Left renal cortex interstitium (tissue), 4 donors: ENCODE data around the gene IL11RA. TPM values are rescaled to one million over a fixed set of nuclear protein-coding genes. Genes with fewer than 3 reads are reported as not detected.

ENCODE experiments used
- DNase-seq, 4 donors: peaks; one replicate each; pipeline ENCODE4 v3.0.0-alpha.2; 2013; ENCODE audit warnings: low read depth in 4 of 4, low spot score in 2 of 4, missing footprints in 1 of 4
- polyA plus RNA-seq, 4 donors: library from polyadenylated mRNA; unstranded; fragments of 120-200 nt; gene quantifications; one replicate each; pipeline ENCODE4 v1.2.1, GENCODE V29; 2013; ENCODE audit not compliant: insufficient read length in 4 of 4

The IL11RA gene
- polyA plus RNA-seq: 10 to 100 TPM; 45.0 to 77.6 (median 68.5) TPM

DNA sequence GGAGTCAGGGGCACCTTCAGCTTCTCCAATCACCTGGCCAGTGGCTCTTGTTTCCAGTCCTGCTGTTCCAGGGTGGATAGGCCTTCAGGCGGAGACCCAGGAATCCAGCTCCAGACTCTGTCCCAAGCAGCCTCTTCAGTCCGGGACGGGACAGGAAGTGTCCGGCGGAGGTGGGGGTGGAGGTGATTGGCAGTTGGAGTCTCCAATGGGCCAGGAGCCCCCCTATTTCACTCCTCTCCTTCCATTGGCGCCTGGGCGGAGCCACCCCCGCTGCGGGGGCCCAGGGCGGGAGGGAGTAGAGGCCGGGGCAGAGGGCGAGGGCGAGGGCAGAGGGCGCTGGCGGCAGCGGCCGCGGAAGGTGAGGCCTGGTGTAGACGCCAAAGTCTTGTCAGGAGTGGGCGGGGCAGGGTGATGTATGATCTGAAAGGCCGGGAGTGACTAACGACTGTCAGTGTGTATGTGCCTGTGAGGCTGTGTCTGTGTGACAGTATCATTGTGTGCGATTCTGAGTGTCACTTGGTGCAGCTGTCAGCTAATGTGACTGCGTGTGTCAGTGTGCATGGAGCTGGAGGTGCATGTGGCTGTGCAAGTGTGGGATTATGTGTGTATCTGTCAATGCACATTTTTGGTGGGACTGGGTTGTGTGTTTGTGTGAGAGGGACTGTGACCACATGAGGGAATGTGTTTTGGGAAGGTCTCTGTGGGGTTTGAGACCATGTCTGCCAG lies at the start of gene IL11RA:
Gene IL11RA, plus strand, starts transcription at position 310 of the 726 bp plus-strand sequence. CDS start 3,033 bp downstream, outside the sequence.
- DNase-seq: peak in 1 of 4 donors; percentile 77

DNA sequence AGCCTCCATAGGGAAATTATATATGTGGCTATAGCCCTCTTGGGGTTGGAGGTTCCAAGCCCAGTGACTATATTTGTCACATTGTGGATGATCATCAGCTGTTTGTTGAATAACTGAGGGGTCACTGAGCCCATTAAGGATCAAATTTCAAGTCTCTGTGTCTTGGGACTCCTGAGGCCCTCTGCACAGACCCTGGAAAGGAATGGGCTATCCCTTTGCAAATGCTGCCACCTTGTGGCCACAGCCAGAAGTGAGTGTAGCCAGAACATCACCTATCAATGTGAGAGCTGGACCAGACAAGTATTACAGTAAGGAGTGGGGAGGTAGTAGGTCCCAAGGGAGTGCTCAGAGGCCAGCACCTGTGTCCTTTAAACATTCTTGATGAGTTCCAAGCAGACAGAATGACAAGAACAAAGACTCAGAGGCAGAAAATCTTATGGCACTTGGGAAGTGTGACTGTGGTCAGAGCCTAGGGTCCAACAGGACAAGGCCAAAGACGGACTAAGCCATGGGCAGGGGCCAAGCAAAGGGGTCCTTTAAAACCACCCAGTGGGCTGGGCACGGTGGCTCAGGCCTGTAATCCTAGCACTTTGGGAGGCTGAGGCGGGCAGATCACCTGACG lies 48.3 kb upstream of the IL11RA start:
- peak in 2 of 4 donors; percentile 65 to 78 for DNase-seq

DNA sequence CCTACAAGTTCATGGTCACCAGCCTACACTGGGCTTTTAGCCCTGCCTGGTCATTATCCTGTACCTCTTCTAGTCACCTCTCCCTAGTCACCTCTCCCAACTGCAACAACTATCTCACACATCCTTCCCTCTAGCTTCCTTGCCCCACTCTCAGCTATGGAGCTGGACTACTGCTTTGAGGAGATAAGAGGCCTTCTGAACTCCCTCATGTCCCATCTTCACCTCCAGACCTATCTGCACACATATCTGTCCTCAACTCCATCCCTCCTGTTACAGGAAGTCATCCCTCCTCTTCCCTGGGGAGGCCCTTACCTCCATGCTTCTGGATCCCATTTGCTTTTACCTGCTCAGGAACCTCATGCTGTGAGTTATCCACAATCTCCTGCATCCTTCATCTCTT lies 45.8 kb upstream of the IL11RA start:
- no peak for DNase-seq

DNA sequence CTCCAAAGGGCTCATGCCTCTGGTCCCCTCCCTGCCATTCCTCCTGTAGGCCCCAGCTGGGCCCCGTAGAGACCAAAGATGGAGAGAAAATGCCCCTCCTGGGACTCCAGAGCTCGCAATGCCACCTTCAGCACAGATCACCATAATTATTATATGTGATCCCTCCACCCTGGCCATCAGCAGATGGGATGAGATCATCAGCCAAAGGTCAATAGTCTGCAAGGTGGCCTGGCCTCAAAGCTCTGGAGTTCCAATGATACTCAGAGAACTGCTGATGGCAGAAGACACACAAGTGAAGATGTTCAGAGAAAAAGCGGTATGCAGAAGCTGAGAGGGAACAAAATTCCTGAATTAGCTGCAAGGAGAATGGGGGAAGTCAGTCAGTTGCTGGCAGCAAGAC lies 45.1 kb upstream of the IL11RA start:
- DNase-seq: no peak

DNA sequence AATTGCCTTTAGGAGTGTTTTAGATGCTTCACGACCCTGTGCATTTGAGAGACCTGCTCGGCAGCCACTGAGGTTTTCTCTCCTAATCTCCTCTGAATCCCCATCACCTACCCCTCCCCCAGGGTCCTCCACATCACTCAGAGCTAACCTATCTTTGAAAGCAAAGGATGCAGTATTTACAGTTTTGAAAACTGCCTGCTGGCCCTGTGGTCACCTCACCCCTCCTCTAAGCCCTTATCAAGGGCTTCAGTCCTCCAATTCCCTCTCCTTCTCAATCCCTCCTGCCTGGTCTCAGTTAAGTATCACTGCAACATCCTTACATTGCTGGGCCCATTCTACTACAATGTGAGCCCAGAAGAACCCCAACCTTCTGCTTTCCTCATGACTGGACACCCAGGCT lies 44.7 kb upstream of the IL11RA start:
- no peak for DNase-seq

DNA sequence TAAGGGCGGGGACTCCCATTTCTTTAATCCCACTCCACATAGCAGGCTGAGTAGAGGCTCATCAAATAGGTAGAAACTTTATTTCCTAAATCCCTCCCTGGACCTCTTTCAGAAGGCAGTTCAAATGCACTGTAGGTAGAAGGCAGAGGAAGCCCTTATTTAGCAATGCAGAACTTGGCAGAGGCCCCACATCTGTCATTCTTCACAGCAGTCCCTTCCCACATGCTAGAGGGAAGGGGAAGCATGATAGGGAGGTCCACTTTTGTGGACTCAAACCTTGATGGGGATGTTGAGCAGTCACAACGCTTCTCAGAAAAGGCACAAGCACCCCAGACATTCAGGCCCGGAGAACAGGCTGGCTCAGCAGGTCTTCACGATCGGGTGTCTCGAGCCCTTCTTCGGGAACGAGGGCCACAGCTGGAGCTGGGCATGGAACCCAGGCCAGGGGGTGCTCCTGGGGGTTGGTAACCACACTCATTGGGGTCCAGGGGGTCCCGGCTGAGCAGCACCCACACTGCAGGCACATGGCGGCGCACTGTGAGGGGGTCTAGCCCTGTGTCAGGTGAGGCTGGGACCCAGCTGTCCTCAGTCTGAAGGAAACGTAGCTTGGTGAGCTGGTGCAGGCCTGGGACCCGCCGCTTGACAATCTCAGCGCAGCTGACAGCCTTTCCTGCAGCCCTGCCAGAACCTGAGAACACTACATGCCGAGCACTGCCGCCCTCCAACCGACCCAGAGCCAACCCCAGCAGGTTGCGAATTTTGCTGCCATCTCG lies 41.4 kb upstream of the IL11RA start:
- DNase-seq: no peak

DNA sequence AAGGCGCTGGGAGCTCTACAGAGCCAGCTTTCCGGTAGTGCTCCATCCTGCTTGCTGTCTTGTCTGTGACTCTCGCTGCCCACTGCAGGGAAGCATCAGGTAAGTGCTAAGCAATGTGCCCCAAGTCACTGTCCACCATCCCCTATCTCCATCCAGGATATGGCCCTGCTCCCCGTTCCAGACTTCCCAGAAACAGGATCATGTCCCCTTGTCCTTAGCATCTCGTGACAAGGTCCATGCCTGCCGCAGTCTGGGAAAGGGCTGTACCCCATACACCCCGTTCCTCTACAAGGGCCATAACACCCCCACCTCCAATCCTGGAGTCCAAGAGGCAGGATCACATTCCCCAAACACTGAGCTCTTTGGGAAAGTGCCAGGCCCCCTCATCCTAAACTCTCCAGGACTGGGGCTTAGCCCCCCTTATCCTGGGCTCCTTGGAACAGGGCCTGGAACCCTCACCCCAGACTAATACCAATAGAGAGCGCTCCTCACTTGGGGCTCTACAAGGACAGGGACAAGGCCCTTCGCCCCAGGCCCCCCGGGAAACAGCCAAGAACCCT lies 40.7 kb upstream of the IL11RA start:
- no peak for DNase-seq

DNA sequence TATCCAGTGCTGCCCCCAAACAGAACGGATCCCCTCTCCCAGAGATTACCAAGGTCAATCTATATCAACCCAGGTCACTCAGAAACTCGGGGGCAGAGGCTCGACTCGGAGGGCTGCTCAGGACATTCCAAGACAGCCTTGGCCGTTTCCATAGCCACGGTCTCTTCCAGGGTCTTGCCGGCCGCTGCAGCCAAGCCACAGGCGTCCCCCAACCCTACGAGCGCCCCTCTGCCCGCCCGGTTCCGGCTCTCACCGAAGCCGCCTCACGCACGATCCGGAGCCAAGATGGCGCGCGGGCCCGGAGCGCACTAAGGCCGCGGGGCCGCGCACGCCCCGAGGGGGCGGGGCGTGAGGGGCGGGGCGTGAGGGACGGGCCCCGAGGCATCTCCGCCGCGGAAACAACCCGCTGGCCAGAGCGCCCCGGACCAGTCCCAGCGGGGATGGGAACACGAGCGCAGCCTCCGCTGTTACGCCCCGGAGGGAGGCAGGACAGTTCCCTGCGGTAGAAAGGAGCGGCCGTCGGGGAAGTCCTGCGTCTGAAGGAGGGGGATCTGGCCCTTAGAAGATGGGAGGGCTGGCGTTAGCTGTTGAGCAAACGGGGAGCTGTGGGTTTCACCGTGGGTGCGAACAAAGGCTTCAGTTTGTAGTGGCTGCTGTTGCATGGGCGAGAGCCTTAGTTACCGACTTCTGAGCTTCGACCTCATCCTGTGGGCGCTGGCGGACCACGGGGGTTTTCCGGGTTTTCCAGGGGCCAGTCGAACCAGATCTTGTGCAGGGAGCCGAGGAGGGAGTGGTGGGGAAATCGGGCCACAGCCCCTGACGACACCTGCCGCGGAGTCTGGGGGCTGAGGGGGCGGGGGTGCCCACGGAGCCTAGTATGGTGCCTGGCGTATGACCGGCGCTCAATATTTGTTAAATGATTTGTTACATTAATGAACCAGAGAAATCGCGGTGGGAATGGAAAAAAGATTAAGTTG lies 39.9 kb upstream of the IL11RA start, which contains the start of gene RPP25L:
Gene RPP25L, minus strand, starts transcription at position 287 of the 977 bp plus-strand sequence. CDS start 801 bp downstream, outside the sequence.
- DNase-seq: peak in 2 of 4 donors; percentile 66 to 78

DNA sequence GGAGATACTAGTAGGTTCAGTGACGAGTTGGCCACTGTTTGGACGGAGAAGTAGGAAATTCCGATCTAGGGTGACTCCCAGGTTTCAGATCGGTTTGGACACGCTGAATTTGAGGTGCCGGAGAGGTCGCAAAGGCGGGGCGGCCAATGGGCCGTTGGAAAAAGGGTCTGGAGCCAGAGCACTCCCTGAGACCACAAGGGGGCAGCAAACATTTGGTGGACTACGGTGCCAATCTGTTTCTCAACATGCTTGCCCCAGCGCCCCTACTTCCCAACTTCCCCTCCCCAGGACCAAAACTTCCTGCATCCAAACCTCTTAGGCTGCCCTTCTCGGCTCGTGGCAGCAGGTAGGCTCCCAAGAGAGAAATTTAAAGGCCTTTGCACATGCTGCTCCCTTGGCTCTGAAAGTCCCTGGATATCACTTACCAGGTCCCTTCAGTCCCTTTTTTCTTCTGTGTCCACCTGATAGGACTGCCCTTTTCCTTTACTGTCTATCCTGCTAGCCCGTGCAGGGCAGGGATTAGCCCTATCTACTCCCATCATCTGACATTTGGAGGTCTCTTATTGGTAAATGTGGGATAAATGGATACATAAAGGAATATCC lies 39.1 kb upstream of the IL11RA start:
- DNase-seq: peak in 1 of 4 donors; percentile 78

DNA sequence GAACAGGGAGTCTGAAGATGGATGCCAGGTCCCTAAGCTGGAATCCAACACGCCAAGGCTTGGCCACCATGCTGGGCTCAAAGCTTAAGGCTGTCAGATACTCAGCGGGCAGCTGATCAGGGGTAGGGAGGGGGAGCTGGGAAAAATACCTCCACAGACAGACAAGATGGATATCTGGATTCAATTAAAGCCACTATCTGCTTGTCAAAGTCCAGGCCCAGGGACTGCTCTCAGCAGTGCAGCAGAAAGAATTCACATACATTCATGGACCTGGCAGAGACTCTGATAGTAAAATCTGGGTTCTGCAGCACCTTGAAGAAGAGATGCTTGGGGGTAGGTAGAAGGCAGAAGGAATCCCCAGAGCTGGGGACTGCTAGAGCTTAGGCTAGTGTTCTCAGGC lies 36.9 kb upstream of the IL11RA start:
- no peak for DNase-seq

DNA sequence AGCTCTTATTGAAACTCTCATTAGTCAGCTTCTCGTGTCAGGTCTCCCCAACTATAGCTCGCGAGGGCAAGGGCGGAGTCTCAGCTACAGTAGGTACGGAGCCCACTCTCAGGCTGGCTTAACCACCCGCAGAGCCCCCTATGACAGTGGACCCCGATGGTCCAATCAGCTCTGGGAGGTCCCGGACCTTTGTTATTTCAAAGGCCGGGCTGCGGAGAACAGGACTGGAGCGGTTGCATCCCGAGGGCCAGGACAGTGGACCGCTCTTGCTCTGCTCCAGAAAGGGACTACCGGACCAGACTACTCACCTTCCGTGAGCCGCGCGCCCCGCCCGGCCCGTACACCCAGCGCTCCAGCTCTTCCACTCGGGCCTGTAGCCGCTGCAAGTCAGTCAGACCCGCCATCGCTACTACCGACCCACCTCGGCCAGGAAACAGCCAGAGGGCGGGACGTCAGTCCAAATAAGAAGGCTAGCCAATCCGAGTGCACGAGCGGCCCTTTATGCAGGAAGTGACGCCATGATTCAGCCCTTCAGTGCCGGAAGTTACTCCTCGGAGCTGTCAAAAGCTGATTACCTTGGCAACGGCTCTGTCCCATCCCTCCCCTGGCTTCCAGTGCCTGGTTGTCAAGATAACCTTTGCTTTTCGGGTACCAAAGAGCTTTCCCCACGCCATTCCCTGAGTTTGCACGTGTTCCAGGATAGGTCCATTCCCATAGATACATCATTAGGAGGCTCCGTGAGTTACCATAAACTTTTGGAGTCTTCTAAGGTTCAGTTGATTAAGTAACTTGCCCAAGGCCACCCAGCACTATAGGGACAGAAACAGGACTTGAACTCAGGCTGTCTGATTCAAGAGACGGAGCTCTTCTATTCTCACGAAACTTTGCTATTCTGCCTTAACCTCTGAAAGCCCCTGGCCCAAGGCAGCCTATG lies 31.7 kb upstream of the IL11RA start, which contains the start of gene DCTN3:
Gene DCTN3, minus strand, starts transcription at position 435 of the 934 bp plus-strand sequence. Its CDS starts 31 bp downstream, at position 404.
- DNase-seq: peak in 3 of 4 donors; percentile 83 to 92 (median 84)

DNA sequence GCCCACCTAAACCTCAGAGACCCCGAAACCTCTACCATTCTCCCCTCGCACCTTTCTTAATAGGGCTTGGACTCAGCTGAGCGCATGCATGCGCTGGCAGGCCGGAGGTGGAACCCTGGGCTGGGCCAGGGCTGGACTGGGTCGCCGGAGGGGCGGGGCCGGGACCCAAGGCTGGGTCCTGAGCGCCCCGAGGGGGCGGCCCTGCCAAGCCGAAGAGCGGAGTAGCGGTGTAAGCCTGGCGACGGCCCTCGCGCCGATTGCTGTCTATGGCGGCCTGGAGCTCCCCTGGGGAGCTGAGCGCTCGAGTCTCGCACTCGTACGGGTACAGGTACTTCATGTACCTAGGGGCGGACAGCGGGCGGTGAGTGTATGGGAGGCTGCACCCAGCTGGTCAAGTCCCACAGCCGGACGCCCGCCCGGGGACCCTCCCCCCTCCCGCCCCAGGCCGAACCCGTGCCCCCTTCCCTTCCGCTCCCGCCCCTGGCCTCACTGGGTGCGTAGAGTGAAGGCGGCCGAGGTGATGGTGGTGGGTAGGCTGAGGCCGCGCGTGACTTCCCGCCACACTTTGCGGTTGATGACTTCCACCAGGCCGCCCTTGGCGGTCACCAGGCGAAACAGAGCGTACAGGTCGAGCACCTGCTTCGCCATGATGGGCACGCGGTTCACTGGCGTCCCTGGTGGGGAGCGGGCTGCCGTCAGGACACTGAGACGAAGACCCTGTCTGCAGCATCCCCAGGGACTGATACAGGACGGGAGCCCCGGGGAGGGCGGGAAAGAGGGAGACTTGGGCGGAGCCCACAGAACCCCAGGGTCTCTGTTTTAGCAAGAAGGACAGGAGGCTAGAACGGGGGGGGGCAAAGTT lies 28.4 kb upstream of the IL11RA start:
- no peak for DNase-seq

DNA sequence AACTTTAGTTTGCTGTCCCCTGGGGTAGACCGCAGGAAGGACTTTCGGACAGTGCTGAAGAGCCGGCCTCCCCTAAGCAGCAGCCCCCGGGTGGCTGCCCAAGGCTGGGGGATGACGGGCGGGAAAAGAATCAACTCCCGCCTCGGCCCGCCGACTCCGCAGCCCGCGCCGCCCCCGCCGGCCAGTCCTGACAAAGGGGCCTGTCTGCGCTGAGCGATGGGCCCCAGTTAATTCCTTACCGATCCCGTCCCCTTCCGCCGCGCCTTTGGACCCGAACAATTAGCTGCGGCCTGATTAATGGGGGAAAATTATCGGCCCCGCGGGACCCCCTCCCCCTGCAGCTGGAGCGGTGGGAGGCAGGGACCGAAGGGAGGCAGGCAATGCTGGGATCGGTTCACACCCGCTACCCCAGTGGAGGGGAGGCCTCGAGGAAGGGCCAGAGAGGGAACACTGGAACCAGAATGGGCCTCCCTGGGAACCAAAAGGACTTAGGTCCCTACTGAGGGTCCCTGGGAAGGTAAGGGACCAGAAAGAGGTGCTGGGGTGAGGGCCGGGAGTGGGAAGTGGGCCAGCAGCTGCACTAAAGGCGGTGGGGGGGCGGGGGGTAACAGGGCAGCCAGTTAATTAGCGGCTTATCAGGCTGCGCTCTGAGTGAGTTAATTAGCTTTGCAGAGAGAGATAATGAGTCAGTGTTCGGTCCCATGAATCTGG lies 27.4 kb upstream of the IL11RA start:
- DNase-seq: no peak

DNA sequence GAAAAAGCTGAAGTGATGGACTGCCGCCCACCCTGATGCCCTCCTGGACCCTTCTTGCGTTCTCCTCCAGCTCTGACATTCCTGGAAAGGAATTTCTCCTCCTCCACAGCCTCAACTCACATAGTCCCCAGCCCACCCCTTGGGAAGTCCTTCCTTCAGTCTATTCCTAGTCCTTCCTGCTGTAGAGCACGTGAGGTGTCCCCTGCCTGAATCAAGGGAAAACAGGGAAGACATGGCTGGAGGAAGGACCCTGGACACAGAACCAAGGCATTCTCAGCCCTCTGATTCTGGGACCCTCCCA lies 26.8 kb upstream of the IL11RA start:
- no peak for DNase-seq

DNA sequence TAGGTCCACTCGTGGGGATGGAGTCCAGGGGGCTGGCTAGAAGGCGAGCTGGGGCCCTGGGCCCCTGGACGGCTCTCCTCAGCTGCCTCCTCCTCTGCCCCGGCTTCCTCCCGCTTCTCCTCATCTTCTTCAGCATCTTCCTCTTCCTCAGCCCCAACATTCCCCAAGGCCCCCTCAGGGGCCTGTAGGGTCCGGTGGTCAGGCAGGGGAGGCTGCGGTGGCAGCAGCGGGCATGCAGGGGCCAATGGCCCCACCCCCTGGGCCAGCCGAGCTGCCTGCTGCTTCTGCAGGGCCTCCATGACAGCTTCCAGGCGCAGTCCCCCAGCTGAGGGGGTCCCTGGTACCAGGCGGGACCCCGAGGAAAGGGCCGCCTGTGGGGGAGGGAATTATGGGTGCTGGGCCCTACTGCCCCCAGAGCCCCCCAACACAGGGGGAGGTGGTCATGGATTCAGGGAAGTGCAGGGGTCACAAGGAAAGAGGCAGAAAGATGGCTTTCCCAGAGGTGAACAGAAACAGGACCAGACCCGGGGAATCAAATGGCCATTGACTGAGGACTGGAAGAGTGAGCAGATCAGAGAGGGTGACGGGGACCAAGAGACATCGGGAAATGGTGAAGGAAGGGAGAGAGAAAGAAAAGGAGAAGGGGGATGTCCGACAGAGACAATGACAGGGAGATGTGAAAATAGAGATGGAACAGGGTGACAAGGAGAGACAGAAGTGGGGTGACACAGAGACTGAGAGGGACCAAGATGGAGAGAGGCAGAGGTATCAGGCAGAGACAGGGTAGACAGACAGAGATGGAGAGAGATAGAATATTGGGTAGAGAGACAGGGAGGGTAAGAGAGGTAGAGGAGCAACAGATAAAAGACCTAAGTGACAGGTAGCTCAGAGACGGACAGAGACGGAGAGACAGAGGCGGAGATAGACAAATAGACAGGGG lies 24.0 kb upstream of the IL11RA start:
- DNase-seq: no peak
